WI38 (cell line): ENCODE data around the gene GAK.
"Not testable (repeated sequence)": the region's sequence is repeated elsewhere in the genome, so short reads cannot be mapped to it uniquely, and the experiment has no call there.

Experiments
- H3K4me3 ChIP-seq: 2 replicates; pipeline ENCODE4 v1.5.1; 2011; ENCODE audit warnings: low read depth, mild to moderate bottlenecking, control low read depth, low read length
- TF ChIP-seq, protein P1 (sequence below): IDR thresholded peaks from 2 replicates; pipeline ENCODE4 v1.5.1; 2012; ENCODE audit warnings: low read depth, mild to moderate bottlenecking, control low read depth, low read length

Gene GAK

DNA sequence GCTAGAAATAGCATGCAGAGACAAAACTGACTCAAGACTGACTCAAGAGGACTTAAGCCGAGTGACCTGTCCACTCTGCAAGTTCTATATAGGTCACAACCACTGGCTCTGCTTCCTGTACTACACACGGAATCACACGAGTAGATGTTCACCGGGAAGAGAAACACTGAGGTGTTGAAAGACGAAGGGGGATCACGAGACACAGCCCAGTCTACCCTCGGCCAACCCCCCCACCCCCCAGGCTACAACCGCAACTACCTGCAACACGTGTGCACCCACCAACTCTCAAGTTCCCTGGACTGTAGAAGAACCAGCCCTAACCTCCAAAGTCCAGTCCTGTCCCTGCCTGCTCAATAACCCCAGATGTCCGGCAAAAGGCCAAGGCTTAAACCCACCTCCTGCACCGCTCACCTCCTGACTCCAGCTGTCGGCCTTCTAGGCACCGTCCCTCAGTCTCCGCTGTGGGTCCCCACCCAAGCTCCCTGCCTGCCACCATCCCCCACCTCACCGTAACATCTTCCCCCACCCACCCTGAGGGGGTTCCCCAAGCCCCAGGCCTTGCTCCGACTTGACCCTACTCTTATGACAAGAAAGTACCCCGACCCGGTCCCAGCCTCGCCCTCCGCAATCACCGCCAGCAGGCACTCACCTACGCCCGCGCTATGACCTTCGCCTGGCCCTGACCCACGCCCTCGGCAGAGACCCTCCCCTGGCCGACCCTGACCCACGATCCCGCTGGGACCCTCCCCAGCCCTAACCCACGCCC is 739 bp downstream of the GAK start:
- TF ChIP-seq, protein P1, sequence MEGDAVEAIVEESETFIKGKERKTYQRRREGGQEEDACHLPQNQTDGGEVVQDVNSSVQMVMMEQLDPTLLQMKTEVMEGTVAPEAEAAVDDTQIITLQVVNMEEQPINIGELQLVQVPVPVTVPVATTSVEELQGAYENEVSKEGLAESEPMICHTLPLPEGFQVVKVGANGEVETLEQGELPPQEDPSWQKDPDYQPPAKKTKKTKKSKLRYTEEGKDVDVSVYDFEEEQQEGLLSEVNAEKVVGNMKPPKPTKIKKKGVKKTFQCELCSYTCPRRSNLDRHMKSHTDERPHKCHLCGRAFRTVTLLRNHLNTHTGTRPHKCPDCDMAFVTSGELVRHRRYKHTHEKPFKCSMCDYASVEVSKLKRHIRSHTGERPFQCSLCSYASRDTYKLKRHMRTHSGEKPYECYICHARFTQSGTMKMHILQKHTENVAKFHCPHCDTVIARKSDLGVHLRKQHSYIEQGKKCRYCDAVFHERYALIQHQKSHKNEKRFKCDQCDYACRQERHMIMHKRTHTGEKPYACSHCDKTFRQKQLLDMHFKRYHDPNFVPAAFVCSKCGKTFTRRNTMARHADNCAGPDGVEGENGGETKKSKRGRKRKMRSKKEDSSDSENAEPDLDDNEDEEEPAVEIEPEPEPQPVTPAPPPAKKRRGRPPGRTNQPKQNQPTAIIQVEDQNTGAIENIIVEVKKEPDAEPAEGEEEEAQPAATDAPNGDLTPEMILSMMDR: no peak
- H3K4me3 ChIP-seq: peak overlapping the region; percentile 98

DNA sequence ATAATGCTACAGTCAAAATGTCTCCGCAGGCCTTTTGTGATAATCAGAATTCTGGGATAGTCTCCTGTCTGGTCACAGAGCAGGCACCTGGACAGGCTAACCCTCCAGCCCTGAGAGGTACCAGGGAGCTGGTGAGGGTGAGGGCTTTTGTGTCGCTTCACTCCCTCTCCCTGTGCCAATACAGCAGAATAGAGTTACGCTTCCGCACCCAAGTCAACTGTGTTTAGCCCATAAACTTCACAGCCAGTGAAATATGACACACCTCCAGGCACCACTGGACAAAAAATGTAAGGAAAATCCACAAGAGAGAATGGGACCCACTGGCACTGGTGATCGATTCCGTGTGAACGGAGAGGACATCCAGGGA is 1.3 kb downstream of the GAK start:
- TF ChIP-seq, protein P1: no peak
- peak overlapping the region; percentile 98 for H3K4me3 ChIP-seq

DNA sequence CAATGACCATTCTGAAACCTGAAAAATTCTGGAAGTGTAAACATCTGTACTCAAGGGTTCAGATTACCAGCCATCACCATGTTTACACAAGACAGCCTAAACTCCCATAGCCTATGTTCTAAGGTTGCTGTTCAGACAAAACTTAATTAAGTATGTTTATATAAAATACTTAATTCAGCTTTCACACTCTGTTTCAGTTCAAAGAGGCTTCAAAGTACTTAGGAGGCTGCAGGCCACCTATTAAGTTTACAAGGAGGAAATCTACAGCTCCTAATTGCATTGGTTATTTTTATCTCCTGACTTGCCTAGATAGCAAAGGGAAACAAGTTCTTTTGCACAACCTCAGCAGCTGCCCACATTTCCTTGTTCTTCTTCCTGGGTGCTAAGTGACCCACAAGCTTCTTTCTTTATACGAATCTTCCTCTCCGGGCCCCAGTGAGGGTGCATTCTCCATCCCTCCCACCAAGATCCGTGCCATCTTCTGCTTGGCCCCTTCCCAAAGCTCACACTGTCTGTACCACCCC is 2.0 kb downstream of the GAK start:
- TF ChIP-seq, protein P1: no peak
- H3K4me3 ChIP-seq: peak overlapping the region; percentile 12; the same call in 1 of the 2 replicates

DNA sequence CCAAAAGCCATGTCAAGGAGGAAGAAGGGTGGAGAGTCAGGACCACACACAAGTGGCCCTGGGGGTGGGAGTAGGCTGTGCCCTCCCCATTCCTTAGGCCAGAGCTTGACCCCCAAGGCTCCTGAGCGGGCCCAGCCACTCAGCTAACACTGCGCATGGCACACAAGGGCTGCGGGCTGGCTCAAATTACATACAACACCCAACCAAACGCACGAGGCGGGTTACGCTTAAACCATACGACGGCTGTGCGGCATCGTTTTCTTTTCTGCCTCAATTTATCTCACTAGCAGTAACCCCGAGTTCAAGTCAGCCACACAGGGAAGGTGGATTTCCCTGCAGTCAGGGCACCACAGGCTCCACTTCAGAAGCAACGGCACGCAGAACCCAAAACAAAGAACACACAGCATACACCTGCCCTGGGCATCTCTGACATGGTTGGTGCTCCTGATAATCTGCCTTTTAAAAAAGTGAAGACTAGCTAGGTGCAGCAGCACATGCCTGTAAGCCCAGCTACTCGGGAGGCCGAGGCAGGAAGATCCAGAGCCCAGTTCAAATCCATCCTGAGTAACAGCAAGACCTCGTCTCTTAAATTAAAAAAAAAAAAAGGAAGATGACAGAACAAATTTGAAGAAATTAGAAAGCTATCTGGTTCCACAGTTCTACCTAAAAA is 2.9 kb downstream of the GAK start:
- H3K4me3 ChIP-seq: no peak overlapping the region
- TF ChIP-seq, protein P1: no peak

DNA sequence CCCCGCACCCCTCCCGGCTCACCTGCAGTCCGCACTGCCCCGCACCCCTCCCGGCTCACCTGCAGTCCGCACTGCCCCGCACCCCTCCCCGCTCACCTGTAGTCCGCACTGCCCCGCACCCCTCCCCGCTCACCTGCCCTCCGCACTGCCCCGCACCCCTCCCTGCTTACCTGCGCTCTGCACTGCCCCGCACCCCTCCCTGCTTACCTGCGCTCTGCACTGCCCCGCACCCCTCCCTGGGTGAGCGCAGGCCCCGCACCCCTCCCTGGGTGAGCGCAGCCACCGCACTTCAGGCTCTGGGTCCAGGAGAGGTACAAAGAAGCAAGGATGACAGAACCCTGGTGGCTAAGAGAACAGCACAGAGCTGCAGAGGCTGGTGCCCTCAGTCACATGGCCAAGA is 4.5 kb downstream of the GAK start:
- H3K4me3 ChIP-seq: not testable (repeated sequence)

DNA sequence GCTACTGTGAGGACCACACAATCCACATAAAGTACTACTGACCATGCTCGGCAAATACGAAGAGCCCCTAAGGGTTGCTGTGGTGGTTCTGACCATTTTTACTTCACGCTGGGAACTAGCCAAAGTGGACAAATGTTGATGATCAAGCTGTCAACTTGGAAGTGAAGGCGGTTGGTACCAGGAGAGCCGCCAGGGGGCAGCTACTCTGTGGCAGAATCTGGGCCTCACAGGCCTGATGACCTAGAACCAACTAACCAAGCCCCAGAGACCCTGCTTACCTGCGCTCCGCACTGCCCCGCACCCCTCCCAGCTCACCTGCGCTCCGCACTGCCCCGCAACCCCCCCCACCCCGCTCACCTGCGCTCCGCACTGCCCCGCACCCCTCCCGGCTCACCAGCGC is 5.6 kb downstream of the GAK start:
- H3K4me3 ChIP-seq: no peak overlapping the region
- TF ChIP-seq, protein P1: peak; percentile 35

DNA sequence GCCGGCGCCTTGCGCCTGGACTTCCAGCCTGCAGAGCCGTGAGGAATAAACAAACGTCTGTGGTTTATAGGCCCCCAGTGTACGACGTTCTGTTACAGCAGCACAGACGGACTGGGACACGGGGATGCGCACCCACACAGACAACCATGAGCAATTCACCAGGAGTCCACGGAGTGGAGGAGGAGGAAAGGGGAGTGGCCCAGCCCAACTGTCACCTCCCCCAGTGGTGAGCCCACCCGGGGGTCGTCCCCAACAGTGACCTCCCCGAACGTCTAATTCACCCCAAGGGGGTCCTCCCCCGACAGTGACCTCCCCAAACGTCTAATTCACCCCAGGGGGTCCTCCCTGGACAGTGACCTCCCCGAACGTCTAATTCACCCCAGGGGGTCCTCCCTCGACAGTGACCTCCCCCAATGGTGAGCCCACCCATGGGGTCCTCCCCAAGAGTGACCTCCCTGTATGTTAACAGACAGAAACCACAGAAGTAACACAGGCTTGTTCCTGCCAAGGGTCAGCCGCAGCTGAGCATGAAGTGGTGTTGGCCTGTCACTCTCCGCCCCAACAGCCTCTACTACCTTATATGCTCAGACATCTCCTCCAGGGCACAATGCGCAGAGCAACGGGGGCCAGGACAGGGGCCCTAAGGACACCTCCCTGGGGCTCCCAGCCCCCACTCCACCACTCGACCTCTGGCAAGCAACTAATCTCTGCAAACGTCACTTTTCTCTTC is 6.2 kb downstream of the GAK start:
- TF ChIP-seq, protein P1: no peak
- H3K4me3 ChIP-seq: no peak overlapping the region
